Epithelial cell of esophagus (primary cell): ENCODE measurements around the gene TIGAR.

Experiments
- DNase-seq: peaks from one replicate; pipeline ENCODE4 v3.0.0; 2010; ENCODE audit warnings: low read depth
- H3K4me3 ChIP-seq: 2 replicates; pipeline ENCODE4 v1.5.1; 2011; ENCODE audit warnings: mild to moderate bottlenecking, low read length, control low read depth
- TF ChIP-seq, protein P1 (sequence below): IDR thresholded peaks from 2 replicates; pipeline ENCODE4 v1.5.1; 2011; ENCODE audit warnings: low read depth, mild to moderate bottlenecking, low read length, control low read depth, inconsistent platforms; ENCODE audit not compliant: insufficient read depth; ENCODE audit errors: missing control alignments

TIGAR gene

DNA sequence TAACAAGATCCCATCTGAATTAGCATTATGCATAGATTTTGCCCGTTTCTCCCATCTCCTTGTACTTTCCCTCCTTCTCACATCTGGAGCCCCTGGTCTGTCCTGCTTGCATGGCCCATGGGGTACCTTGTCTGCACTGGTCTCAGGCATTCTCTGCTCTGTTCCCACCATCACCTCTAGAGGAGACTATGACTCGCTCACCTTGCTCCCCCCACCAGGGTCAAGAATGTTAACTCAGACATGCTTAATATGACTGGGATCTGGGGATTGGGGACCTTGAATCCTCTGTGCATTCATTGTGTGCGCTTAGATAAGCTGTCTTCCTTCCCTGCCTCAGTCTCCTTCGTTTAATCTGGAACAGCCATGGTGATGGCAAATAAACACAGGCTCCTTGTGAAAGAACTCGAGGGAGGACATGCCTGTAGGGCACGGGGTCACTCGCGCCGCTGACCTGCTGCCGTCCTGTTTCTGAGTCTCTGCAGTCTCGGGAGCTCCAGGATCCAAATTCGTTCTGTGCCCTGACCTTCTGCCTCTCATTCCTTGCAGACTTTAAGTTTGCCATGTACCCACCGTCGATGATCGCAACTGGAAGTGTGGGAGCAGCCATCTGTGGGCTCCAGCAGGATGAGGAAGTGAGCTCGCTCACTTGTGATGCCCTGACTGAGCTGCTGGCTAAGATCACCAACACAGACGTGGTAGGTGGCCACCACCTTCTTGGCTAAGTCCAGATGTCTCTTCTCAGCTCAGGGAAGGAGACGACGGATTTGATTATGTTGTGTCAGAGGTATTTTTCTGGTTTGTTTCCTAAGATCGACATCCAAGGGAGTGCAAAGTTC is 32.5 kb upstream of the TIGAR start:
- H3K4me3 ChIP-seq = no peak overlapping the region
- TF ChIP-seq, protein P1, sequence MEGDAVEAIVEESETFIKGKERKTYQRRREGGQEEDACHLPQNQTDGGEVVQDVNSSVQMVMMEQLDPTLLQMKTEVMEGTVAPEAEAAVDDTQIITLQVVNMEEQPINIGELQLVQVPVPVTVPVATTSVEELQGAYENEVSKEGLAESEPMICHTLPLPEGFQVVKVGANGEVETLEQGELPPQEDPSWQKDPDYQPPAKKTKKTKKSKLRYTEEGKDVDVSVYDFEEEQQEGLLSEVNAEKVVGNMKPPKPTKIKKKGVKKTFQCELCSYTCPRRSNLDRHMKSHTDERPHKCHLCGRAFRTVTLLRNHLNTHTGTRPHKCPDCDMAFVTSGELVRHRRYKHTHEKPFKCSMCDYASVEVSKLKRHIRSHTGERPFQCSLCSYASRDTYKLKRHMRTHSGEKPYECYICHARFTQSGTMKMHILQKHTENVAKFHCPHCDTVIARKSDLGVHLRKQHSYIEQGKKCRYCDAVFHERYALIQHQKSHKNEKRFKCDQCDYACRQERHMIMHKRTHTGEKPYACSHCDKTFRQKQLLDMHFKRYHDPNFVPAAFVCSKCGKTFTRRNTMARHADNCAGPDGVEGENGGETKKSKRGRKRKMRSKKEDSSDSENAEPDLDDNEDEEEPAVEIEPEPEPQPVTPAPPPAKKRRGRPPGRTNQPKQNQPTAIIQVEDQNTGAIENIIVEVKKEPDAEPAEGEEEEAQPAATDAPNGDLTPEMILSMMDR = no peak
- DNase-seq = no peak

DNA sequence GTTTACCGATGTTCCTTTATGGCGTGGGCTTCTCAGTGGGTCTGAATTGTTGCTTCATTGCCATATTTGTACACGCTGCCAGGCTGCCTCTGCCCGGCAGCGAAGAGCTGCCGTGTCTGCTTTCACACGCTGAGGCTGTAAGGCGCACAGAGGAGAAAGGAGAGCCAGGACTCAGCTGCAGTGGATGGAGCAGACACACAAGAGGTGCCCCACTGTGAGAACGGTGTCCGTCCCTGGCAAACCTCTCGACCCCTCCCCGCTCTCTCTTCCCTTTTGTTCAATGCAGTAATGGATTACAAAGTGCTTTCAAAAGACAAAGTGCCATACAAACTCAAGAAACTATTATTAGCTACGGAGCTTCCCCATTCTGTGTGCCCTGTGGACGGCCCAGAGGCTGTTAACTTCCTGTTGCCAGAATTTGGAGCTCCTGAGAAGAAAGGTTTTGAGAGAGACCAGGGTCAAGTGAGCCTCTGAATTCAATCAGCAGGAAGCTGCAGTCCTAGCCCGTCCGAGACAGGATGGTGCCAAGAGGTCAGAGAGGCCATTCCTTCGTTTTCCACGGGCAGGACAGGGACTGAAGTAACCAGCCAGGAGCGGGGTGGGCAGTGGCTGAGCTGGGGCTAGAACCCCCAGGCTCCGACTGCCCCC is 31.7 kb upstream of the TIGAR start:
- TF ChIP-seq, protein P1 = no peak
- no peak overlapping the region for H3K4me3 ChIP-seq
- no peak for DNase-seq

DNA sequence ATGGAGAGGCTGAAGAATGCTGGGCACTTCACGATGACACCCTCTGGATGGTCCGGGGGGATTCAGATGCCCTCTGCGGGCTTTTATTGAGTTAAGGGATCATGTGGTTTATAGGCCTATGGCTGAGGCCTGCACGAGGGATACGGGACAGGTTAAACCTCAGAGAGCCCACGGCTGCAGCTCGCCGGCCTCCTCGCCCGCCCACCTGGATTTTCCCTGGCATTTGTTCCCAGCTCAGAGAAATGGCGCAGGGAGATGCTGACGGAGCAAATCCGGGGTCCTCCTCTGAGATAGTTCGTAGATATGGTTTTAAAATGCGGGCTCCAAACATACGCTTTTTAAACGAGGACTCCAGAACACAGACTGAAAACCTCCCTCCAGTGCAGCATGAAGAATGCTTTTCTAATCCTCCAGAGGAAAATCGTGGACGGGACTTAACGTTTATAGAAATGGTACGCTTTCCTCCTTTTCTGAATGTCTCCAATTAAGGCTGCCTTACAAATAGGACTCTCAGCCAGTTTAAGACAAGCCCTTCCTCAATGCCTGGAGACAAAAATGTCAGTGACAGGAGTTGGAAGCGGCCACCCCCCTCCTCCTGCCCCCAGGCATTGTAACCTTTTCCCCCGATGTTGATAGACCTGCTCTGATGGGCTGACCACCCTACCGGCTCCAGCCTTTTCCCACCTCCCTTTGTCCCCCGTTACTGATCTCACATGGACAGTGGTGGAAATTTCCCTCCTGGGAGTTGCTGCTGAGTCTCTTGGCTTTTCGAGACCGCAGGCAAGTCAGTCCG is 30.8 kb upstream of the TIGAR start:
- H3K4me3 ChIP-seq = no peak overlapping the region
- TF ChIP-seq, protein P1 = no peak
- no peak for DNase-seq

- no peak for DNase-seq
- H3K4me3 ChIP-seq = no peak overlapping the region
- TF ChIP-seq, protein P1 = no peak
Observed at GRCh38 chr12:4292341-4293073, 28.5 kb upstream of the TIGAR start.

DNA sequence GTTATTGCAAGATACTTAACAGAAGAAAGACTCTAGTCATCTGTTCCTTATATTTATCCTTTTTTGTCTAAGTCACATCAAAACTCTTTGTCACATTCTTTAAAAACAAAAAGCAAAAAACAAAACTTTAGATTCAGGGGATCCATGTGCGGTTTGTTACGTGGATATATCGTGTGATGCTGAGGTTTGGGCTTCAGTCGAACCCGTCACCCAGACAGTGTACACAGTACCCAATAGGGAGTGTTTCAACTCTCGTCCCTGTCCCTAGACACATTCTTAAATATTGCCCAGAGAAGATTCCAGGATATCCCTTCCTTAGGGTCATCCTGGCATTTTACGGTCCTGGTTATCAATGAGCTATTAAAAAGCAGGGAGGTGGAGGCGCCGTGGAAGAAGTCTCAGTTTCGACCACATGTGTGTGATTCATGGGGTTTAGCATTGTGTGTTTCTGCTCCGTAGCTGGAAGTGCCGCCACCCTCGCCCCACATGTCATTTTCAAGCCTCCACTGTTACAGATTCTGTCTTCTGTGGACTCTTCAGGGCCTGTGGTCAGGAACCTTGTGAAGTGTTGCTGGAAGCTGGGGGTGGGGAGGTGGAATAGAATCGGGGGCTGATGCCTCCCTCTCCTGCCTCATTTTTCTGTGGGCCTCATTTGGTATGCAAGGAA is 27.6 kb upstream of the TIGAR start:
- DNase-seq = no peak
- H3K4me3 ChIP-seq = no peak overlapping the region
- TF ChIP-seq, protein P1 = no peak

DNA sequence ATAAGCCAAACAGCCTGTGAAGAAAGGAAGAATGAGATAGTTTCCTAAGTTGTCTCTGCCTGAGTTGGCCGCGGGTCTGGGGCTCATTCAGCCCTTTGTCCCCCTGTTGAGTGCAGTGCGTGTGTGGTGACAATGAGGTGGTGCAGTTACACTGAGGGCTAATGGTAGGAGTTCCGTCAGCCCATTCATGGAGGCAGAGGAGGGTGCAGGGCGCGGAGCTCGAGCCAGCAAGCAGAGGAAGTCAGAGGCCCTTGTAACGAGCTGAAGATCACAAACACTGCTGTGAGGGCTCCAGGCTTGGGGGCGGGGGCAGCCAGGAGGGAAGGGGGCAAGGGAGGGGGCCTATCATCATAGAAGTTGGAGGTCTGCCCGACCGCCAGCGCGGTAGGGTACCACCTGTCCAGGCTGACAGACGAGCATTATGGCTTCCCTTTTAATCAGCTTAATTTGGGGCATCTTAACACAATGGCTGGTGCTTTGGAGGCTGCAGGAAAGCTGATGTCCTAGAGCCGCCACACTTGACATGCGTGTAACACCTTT is 27.0 kb upstream of the TIGAR start:
- DNase-seq = no peak
- no peak overlapping the region for H3K4me3 ChIP-seq
- TF ChIP-seq, protein P1 = no peak
